Left kidney (tissue), 8 donors: ENCODE data around the gene CEP19. TPM values are rescaled to one million over a fixed set of nuclear protein-coding genes. Genes with fewer than 3 reads are reported as not detected.
"Not testable (repeated sequence)": the region's sequence is repeated elsewhere in the genome, so short reads cannot be mapped to it uniquely, and the experiment has no call there.

Experiments used
- DNase-seq: peaks from one replicate; pipeline ENCODE4 v3.0.0-alpha.2; 2013
- long read RNA-seq, 8 donors: transcript quantifications; one replicate each; lab custom pipeline, GENCODE V29; 2026
- polyA plus RNA-seq: library from polyadenylated mRNA; unstranded; fragments of 120-200 nt; gene quantifications from one replicate; pipeline ENCODE4 v1.2.1, GENCODE V29; 2013; ENCODE audit not compliant: insufficient read length

Gene CEP19
- 4.9 TPM for polyA plus RNA-seq
- long read RNA-seq, donor 1, partial matches to known transcripts: 88 of 91 reads
- long read RNA-seq, donor 1, other reads (novel, unspliced or antisense): 0 of 91 reads
- long read RNA-seq, donor 2, partial matches to known transcripts: 0 of 1 reads
- long read RNA-seq, donor 2, other reads (novel, unspliced or antisense): 0 of 1 reads
- long read RNA-seq, donor 3, partial matches to known transcripts: 0 of 4 reads
- long read RNA-seq, donor 3, other reads (novel, unspliced or antisense): 0 of 4 reads
- long read RNA-seq, donor 4: 0 reads
- long read RNA-seq, donor 5, partial matches to known transcripts: 49 of 61 reads
- long read RNA-seq, donor 5, other reads (novel, unspliced or antisense): 9 of 61 reads
- long read RNA-seq, donor 6, partial matches to known transcripts: 0 of 1 reads
- long read RNA-seq, donor 6, other reads (novel, unspliced or antisense): 0 of 1 reads
- long read RNA-seq, donor 7, partial matches to known transcripts: 0 of 2 reads
- long read RNA-seq, donor 7, other reads (novel, unspliced or antisense): 0 of 2 reads
- long read RNA-seq, donor 8: 0 reads

GRCh38 chr3:196711838-196712513, at the start of gene CEP19, which contains the start of gene PIGX:
CEP19 (minus strand) TSS chr3:196712250; CDS start chr3:196708657, 3,593 bp downstream.
PIGX (plus strand) TSS chr3:196712377.
- peak; percentile 88 for DNase-seq

- no peak for DNase-seq
These were observed 46.1 kb upstream of the CEP19 start for GRCh38 chr3:196757876-196758739.

- no peak for DNase-seq
These were observed 44.7 kb upstream of the CEP19 start for GRCh38 chr3:196756732-196757131.

GRCh38 chr3:196754091-196754981, 42.3 kb upstream of the CEP19 start:
- DNase-seq: no peak

GRCh38 chr3:196753201-196753600, 41.2 kb upstream of the CEP19 start:
- DNase-seq: no peak

- DNase-seq: no peak
These were observed 37.1 kb upstream of the CEP19 start for GRCh38 chr3:196749125-196749524.

GRCh38 chr3:196743569-196743968, 31.5 kb upstream of the CEP19 start:
- DNase-seq: not testable (repeated sequence)

- peak; percentile 20 for DNase-seq
These were observed 29.3 kb upstream of the CEP19 start for GRCh38 chr3:196741249-196741889.

- DNase-seq: peak; percentile 33
These were observed 28.6 kb upstream of the CEP19 start for GRCh38 chr3:196740481-196741248.

- DNase-seq: peak; percentile 84
These were observed 27.8 kb upstream of the CEP19 start, which contains the start of gene PAK2 for GRCh38 chr3:196739671-196740480. PAK2 (plus strand) TSS chr3:196739857; CDS start chr3:196782647, 42,790 bp downstream.

GRCh38 chr3:196737655-196738054, 25.6 kb upstream of the CEP19 start:
- DNase-seq: no peak

GRCh38 chr3:196736670-196737374, 24.8 kb upstream of the CEP19 start:
- no peak for DNase-seq

GRCh38 chr3:196735751-196736150, 23.7 kb upstream of the CEP19 start:
- no peak for DNase-seq

GRCh38 chr3:196726788-196727675, 15.0 kb upstream of the CEP19 start:
- DNase-seq: no peak

GRCh38 chr3:196721097-196721496, 9.0 kb upstream of the CEP19 start:
- DNase-seq: no peak

- not testable (repeated sequence) for DNase-seq
These were observed 5.1 kb upstream of the CEP19 start for GRCh38 chr3:196717162-196717561.
